ENCODE data around the gene FCRL3. TPM values are rescaled to one million over a fixed set of nuclear protein-coding genes. Genes with fewer than 3 reads are reported as not detected.

Gene FCRL3
- total RNA-seq, 6 experiments from 2014 or later = 0.12 to 0.60 (median 0.20) TPM

DNA sequence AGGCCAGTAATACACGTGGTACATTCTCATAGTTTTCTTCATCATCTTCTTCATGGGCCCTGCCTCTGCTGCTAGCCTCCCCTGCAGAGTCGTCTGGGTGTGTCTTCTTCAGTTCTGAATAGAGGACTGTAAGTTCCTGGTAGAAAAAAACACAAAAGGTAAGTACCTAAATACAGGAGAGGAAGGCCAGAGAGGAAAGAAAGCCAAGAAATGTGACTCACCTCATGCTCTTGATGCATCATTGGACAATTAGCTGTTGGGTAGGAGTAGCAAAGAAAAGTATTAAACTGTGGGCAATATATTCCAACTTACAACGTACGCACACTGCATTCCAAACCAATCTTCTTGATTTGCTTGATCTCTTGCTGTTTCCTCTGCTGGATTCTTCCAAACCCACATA, 21.8 kb downstream of the FCRL3 start:
- intact Hi-C loops (cut with DNase I) = no loop called here
- Histone ChIP-seq H3K9me3 (no peaks in the 10 kb centered on the region), H3K4me1 (no peaks in the 10 kb centered on the region), H3K27me3 (no peaks in the 10 kb centered on the region), H3K27ac (no peak overlapping the region), H3K36me3 (no peaks in the 10 kb centered on the region), H3K4me3 (no peak overlapping the region)
- TF ChIP-seq, protein P1, sequence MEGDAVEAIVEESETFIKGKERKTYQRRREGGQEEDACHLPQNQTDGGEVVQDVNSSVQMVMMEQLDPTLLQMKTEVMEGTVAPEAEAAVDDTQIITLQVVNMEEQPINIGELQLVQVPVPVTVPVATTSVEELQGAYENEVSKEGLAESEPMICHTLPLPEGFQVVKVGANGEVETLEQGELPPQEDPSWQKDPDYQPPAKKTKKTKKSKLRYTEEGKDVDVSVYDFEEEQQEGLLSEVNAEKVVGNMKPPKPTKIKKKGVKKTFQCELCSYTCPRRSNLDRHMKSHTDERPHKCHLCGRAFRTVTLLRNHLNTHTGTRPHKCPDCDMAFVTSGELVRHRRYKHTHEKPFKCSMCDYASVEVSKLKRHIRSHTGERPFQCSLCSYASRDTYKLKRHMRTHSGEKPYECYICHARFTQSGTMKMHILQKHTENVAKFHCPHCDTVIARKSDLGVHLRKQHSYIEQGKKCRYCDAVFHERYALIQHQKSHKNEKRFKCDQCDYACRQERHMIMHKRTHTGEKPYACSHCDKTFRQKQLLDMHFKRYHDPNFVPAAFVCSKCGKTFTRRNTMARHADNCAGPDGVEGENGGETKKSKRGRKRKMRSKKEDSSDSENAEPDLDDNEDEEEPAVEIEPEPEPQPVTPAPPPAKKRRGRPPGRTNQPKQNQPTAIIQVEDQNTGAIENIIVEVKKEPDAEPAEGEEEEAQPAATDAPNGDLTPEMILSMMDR (IDR thresholded peaks at IDR 0.05) = no peak
- no peak for TF ChIP-seq POLR2A (IDR thresholded peaks at IDR 0.05)
- ATAC-seq (no peak), DNase-seq (no peak)
- 58% methylated on average over 4 of the region's 4 CpGs for WGBS (ENCODE audit: insufficient coverage, low coverage, low lambda C conversion rate, missing lambda C conversion rate)

DNA sequence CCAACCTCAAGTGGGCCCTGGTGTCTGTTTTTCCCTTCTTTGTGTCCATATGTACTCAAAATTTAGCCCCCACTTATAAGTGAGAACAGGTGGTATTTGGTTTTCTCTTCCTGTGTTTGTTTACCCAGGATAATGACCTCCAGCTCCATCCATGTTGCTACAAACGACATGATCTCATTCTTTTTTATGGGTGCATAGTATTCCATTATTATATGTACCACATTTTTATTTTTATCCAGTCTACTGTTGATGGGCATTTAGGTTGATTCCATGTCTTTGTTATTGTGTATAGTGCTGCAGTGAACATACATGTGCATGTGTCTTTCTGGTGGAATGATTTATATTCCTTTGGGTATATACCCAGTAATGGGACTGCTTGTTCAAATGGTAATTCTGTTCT, 27.6 kb downstream of the FCRL3 start:
- intact Hi-C loops (cut with DNase I) = no loop called here
- H3K9me3 ChIP-seq = no peaks in the 10 kb centered on the region
- H3K36me3 ChIP-seq = no peaks in the 10 kb centered on the region
- H3K27ac ChIP-seq = no peak overlapping the region
- DNase-seq = no peak
- no peak overlapping the region for H3K4me3 ChIP-seq
- ATAC-seq = no peak
- TF ChIP-seq, protein P1 (IDR thresholded peaks at IDR 0.05) = no peak
- TF ChIP-seq POLR2A (IDR thresholded peaks at IDR 0.05) = no peak
- H3K4me1 ChIP-seq = no peaks in the 10 kb centered on the region
- H3K27me3 ChIP-seq = no peaks in the 10 kb centered on the region
- 40% methylated on average over 1 of the region's 1 CpG for WGBS (ENCODE audit: insufficient coverage, low coverage, low lambda C conversion rate, missing lambda C conversion rate)

DNA sequence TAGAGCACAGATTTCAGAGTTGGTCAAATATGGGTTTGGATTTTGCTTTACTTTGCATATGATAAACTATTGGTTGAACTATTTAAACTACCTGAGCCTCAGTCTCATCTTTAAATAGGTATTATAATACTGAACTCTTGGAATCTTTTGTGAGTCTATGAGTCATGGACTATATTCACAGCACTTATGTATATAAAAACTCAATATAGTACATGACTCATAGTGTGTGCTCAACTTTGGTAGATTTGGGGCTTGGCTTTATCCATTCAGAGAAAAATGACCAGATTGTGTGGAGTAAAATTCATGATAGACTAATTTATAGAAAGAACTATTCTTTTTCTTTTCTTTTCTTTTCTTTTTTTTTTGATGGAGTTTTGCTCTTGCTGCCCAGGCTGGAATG, 28.7 kb downstream of the FCRL3 start:
- Histone ChIP-seq H3K4me1 (no peaks in the 10 kb centered on the region), H3K27ac (no peak overlapping the region), H3K27me3 (no peaks in the 10 kb centered on the region), H3K36me3 (no peaks in the 10 kb centered on the region), H3K4me3 (no peak overlapping the region), H3K9me3 (no peaks in the 10 kb centered on the region)
- intact Hi-C loops (cut with DNase I) = no loop called here
- DNase-seq (no peak), ATAC-seq (no peak)
- TF ChIP-seq POLR2A (IDR thresholded peaks at IDR 0.05) = no peak
- TF ChIP-seq, protein P1 (IDR thresholded peaks at IDR 0.05) = no peak

DNA sequence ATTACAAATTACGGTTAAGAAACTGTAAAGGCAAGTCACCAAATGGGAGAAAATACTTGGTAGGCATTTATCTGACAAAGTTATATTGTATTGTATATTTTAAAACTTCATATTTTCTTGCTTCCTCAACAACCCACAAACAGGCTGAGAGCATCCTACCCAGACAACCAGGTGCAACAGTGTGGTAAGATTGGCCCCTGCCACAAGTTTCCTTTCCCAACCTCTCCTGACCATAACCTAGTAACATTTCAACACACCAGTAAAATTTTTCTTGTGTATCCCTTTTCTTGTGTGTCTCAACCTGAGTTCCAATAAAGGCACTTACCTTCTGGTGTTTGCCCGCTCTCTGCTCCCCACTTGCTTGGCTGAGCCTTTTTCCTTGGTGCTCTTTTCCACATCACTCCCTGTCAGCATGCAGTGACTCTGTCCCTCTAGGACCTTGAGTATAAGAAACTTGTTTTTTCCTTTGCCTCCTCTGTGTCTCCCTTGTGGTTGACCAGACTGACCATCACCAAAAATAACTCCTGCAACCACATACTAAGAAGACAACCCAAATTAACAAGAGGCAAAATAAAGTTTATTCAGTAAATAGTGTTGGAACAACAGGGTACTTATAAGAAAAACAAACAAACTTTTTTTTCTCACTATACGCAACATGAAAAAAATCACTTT, 40.9 kb downstream of the FCRL3 start:
- H3K27me3 ChIP-seq = no peaks in the 10 kb centered on the region
- H3K4me3 ChIP-seq = no peak overlapping the region
- ATAC-seq (no peak), DNase-seq (no peak)
- no peaks in the 10 kb centered on the region for H3K4me1 ChIP-seq
- H3K9me3 ChIP-seq = no peaks in the 10 kb centered on the region
- no peak overlapping the region for H3K27ac ChIP-seq
- WGBS (ENCODE audit: insufficient coverage, low coverage, low lambda C conversion rate, missing lambda C conversion rate) = 79% methylated on average over 3 of the region's 3 CpGs
- TF ChIP-seq POLR2A (IDR thresholded peaks at IDR 0.05) = no peak
- TF ChIP-seq, protein P1 (IDR thresholded peaks at IDR 0.05) = no peak
- intact Hi-C loops (cut with DNase I) = no loop called here
- no peaks in the 10 kb centered on the region for H3K36me3 ChIP-seq

DNA sequence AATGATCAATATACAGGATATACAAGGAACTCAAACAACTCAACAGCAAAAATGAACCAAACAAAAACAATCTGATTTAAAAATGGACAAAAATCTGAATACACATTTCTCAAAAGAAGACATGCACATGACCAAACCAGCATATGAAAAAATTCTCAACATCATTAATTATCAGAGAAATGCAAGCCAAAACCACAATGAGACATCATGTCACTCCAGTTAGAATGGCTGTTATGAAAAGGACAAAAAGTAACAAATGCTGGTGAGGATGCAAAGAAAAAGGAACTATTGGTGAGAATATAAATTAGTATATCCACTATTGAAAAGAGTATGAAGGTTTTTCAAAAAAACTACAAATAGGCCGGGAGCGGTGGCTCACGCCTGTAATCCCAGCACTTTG, 42.0 kb downstream of the FCRL3 start:
- ATAC-seq (no peak), DNase-seq (no peak)
- TF ChIP-seq, protein P1 (IDR thresholded peaks at IDR 0.05) = no peak
- no peak for TF ChIP-seq POLR2A (IDR thresholded peaks at IDR 0.05)
- no peak overlapping the region for H3K4me3 ChIP-seq
- 93% methylated on average over 3 of the region's 3 CpGs for WGBS (ENCODE audit: insufficient coverage, low coverage, low lambda C conversion rate, missing lambda C conversion rate)
- H3K27ac ChIP-seq = no peak overlapping the region
- H3K27me3 ChIP-seq = no peaks in the 10 kb centered on the region
- H3K36me3 ChIP-seq = no peaks in the 10 kb centered on the region
- intact Hi-C loops (cut with DNase I) = no loop called here
- H3K9me3 ChIP-seq = no peaks in the 10 kb centered on the region
- no peaks in the 10 kb centered on the region for H3K4me1 ChIP-seq

Measured in right lobe of liver (tissue), 6 donors.